GM18520 (cell line): ENCODE data around the gene HOXA6.

Experiments used
- ATAC-seq: cut with Tn5 transposase; IDR thresholded peaks from one replicate; pipeline ENCODE4 v1.9.1; 2021; ENCODE audit not compliant: unreplicated experiment

The HOXA6 gene

DNA sequence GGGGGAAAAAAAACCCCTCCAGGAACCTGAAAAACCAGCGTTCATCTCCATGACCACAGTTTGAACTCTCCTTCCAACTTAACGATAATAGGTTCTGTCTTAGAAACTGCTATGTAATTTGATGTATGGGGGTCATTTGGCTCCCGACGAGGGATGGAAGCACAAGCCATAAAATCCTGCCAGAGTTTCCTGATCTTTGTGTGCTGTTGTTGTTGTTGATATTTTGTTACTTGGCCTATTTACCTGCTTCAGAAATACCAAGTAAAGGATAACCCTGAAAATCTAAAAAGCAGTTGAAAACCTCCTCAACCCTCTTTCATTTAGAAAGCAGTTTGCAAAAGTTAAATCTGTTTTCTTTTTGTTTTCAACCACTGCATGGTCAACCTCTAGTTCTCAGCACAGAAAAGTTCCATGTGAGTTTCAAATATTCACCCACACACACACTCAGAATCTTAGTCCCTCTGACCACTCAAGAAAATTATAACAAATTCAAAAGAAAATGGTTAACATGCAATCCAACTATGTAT, 35.8 kb downstream of the HOXA6 start:
- no peak for ATAC-seq

DNA sequence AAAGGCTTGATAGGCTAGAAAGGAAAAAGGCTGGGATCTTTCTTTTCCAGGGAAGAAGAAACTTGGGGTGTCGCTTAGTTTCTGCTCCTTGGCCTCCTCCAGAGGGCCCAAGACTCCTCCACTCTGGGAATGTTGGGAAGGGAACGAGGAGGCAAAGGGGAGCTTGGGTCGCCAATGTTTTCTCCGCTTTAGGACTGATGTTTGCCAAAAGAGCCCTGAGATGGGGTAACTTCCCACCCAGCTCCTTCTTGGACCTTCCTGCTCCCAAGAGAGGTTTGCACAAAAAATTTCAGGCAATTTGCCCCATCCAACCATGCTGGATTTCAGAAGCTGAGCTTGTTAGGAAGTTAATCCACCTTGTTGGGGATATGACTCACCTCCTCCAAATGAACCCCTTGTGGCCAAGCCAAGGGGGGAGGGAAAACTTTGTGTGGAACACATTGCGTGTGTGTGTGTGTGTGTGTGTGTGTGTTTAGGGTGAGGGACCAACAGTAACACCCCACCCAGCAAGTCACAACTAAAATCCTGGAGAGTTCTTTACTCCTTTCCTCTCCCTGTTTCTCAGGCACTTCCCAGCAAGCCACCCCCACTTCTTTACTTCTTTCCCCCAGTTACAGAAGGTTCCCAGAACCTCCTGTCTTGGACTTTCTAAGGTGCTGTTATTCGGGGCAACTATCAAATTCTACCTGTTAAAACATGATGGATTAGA, 36.4 kb downstream of the HOXA6 start:
- no peak for ATAC-seq

DNA sequence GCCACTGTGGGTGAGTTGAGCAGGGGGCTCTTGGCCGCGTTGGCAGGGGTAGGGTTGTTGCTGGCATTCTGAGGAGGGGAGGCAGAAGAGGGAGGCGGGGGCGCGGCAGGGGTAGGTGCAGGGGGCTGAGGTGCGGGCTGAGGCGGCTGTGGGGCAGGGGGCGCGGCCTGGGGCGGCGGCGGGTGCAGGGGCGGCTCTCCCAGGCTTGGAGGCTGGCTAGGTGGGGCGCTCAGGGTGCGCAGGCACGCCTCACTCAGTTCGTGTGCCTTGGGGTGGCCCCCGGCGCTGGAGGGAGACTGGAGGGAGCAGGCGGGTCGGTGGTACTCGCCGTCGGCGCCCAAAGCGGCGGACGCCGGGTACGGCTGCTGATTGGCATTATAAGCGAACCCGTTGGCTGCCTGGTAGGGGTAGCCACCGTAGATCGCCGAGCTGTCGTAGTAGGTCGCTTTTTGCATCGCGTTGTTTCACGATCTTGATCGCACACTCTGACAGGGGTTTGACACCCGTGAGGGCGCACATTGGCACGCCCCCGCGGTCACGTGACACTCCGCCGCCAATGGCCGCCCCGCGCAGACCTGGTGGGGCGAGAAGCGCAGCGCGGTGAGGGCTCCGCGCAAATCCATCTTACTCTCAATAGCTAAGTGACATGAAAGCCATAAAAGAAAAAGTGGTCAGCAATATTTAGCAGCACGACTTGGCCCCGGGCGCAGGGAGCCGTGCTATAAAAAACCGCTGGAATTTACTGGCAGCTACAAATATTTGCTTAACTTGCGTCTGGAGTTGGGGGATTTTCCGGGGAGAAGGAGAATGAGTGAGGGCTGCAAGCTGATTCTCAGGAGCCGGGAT, 37.2 kb downstream of the HOXA6 start:
- no peak for ATAC-seq

DNA sequence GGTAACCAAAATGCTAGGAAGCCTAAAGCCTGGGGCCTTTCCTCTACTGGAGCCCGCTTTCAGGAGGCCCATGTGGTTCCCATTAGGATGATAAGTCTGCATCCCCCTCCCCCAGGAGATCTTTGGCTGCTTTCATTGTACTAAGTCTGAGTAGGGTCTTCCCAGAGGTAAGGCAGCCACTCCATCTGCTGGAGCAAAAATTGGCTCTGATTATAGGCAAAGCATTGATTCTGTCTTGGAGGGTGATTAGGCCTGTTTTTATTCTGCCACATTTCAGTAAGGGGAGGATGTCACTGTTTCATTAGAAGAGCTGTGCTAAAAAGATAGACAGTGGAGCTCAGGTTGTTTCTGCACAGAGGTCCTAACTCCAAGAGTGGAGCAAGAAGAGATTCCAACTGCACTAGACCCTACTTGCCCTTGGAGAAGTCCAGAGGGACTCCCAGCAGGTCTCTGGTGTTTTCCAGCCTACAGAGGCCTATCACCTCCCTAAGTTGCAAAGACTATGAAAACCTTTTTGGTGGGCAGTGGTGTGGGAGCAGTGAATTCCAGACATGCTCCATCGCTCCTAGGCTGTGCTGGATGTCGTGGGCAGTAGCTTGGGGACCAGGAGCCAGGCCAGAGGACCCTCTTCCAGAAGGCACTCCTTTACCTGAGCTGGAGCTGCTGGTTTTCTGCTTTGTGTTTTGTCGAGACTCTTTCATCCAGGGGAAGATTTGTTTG, 37.9 kb downstream of the HOXA6 start:
- no peak for ATAC-seq

DNA sequence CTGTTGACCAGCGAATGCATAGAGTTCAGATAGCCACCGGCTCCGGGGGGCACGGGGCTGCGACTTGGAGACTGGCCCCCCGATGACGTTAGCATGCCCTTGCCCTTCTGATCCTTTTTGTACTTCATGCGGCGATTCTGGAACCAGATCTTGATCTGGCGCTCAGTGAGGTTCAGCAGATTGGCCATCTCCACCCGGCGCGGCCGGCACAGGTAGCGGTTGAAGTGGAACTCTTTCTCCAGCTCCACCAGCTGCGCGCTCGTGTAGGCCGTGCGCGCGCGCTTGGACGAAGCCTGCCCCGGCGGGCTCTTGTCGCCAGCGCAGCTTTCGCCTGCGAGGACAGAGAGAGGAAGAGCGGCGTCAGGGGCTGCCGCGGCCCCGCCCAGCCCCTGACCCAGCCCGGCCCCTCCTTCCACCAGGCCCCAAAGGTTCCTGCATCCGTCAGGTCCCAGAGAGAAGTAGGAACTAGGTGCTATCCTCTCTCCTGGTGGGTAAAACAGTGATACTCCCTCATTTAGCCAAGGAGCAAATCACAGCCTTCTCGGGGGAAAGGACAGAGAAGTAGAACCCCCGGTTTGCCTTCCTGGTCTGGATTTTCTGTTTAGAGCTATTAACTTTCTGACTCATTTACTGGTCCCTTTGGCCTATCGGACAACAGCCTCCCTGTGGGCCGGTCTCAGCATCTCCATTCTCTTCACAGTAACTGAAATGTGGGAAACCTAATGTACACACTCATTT, 39.0 kb downstream of the HOXA6 start:
- ATAC-seq: no peak

DNA sequence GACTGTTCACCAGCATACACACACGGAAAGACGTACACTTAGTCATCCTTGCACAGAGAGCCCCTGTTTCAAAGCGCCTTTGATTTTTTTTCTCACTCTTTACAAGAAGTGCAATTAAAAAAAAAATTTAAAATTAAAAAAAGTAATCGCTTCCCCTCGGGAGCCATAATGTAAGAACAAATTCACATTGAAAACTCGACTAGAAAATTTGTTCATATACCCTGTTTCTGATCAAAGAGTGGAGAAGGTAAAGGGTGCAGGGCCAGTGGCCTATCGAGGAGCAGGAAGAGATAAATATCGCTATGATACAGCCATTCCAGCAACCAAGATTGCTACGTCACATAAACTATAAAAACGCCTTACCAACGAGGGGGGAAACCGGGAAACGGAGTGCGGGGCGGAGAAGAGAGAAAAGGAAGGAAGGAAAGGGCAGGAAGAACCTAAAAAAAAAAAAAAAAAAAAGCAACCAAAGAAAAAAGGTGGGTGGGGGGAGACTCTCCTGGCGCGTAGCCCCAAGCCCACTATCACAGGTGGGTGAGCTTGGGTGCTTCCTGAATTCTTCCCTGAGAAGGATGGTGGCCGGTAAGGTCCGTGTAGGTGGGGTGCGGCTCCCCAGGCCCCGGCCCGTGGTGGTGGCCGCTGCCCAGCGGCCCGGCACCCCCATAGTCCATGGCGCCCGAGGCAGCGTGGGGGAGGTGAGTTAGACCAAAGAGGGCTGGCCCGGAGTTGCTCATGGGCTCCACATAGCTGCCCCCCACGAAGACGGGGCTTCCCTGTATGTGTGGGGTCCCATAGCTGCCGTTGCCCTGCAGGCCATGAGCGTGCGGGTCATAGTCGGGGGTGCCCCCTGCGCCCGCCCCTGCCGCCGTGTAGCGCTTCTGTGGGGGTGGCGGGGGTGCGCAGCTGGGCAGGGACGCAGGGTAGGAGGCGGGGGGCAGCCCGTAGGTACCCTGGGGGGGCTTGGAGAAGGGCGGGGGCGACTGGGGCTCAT, 39.9 kb downstream of the HOXA6 start:
- ATAC-seq: no peak

DNA sequence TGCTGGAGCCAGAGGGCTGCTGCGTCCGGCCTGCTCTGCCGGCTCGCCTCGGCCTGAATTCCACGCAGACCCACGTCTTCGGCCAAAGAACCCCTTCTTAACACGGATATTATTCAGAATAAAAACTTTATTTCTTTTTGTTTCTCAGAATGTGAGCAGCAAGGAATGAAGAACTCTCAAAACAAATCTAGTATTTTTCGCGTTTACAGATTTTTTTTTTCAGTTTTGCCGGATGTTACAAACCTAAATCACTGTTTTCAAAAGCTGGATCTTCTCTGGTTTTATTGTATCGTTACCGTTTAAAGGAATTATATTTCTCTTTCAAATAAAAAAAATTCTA, 40.7 kb downstream of the HOXA6 start:
- ATAC-seq: no peak

DNA sequence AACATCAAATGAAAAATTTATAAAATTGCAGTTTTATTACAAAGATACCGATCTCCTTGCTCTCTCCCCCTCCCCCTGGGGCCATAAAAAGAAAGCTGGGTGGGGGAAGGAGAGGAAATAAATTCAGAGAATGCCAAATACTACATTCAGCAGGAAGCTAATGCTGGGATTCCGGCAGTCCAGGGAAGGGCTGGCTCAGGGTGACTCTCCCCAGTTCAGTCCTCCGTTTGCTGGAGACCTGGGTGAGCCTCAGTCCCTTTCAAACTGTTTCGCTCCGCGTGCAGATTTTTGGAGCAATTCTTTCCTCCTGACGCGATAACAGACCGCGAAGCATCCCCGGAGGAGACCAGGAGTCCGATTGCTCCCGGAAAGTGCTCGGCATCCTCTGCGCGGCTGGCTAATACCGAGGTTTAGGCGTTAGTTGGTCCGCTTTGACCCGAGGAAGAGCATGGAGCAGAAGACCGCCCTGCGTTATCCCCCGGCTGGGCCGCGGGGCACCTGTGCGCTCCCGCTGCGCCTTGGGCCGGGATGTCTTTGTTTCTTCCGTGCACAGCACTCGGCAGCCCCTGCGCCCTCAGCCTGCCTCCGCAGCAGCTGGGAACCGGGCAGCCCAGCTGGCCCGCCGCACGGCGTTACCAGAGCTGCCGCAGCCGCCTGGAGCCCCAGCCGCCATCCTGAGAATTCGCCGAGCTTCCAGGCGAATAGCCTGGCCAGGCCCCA, 41.2 kb downstream of the HOXA6 start:
- ATAC-seq: no peak

DNA sequence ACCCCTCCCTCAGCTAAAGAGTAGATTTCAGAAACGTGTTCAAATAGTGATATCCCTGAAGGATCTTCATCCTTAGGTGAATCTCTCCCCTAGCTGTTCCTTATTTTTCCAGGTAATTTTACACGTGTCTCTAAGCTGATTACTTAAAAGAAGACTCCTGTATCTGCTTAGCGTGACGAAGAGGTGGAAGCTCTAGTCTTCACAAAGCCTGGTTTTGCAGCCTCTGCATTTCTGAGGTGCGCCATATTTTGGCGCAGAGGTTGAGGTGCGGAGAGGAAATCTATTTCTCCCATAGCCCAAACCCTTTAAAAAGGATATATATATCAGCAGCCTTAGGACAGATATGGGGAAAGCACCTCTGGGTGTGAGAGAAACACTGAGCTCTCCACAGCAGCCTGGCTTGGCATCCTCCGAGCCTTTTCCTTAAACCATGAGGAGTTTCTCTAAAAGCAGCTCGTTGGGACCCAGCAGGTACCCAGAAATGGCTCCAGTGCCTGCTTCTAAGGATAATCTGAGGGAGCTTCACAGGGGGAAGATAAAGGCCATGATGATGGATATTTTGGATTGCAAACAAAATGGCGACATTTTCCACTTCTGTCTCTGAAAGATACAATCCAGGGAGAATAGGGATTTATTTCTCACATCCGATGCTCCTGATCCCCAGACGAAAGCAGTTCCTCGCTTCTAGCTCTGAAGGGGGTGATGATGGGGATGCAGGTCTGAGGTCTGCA, 42.1 kb downstream of the HOXA6 start:
- no peak for ATAC-seq

DNA sequence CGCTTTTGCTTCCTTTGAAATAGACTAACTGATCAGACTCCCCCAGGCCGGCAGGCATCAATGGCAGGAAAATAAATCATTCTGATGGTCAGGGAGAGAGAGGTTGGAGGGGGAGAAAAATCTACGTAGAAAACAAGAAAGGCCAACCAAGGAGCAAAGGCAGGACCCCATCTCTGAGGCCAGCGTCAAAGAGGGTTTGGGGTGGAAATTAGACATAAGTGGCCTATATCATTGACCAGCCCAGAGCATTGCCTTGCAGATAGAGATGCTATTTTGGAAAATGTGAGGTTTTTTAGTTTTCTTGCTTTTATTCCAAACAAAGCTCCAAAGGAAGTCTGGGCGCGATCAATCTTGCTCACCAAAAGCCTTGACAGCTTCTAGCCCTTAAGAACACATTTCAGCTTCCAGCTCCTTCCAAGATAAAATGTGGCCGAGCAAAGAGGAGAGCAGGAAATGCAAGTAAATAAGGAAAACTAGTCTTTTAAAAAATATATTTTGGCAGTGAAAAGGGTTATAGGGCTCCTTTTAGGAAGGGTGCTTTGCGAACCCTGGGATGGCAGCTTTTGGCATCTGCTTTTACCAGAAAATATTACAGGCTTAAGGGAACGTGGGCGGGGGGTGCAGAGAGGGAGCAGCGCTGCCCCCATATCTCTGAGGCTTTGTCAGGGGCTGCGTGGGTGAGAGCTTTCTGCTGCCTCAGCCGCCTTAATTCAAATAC, 43.1 kb downstream of the HOXA6 start:
- ATAC-seq: no peak

DNA sequence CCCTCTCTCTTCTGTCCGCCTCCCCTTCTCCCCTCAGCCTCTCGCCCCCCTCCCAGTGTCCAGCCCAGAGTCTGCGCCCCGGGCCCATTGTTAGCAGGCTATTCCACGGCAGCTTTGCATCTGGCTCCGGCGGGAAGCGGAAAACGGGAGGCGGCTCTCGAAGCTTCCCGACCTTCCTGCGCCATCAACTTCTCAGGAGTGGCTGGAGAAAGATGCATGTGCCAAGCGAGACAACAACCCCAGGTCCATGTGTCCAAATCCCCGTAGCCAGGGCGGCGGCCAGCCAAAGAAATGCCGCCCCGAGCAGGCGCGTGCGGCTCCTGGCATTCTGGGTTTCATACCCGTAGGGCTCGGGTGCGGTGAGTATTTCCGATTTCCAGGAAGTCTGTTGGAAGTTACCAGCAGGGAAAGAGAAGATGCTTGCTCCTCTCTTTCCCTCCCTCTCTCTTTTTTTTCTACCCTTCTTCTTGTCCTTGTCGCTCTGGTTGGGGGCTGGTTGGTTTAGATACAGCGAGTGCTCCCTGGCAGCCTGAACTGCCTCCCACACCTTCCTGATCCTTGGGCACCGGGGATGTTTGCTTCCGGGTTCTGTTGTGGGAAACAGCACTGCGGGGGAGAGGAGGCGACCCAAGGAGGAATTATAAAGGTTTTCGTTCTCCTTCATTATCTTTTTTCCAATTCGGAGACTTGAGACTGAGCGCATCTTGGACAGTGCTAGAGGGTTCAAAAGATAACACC, 43.9 kb downstream of the HOXA6 start:
- no peak for ATAC-seq

DNA sequence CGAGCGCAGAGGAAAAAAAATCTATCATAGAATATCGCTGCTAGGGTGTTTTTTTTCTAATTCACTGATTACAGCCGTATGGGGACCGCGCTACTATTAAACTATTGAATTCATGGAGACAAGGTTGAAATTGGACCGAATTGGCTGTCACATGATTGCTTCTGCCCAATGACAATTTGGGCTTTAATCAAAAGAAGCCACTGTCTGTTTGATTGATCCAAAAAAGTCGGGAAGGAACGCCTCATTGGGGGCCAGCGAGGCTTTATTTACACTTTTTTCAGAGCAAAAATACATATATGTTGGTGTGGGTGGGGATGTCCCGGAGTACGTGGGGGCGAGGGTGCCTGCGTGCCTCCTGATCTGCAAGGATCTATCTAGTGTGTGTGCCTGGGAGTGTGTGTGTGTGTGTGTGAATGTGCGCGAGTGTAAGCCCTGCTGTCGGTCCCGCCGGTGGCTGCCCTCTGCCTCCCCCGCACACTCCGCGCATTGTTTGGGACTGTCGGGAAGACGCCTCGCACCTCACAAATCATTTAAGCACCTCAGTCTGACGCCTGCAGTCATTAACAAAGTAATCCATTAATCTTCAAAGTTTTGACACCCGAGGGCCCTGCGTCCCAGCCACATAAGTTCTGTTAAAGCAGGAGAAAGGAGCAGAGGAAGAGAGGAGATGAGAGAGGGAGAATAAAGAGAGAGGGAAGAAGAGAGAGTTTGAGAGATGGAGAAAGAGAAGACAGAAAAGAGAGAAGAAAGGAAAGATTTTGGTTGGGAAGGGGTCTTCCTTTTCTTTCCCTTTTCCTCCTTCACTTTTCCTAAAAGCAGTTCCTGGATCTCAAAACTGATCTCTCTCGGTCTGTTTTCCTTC, 44.8 kb downstream of the HOXA6 start, which contains the start of gene HOXA2:
HOXA2 (minus strand) TSS at position 103 of the 862 bp plus-strand sequence. CDS start 183 bp downstream, outside the sequence.
- ATAC-seq: no peak

DNA sequence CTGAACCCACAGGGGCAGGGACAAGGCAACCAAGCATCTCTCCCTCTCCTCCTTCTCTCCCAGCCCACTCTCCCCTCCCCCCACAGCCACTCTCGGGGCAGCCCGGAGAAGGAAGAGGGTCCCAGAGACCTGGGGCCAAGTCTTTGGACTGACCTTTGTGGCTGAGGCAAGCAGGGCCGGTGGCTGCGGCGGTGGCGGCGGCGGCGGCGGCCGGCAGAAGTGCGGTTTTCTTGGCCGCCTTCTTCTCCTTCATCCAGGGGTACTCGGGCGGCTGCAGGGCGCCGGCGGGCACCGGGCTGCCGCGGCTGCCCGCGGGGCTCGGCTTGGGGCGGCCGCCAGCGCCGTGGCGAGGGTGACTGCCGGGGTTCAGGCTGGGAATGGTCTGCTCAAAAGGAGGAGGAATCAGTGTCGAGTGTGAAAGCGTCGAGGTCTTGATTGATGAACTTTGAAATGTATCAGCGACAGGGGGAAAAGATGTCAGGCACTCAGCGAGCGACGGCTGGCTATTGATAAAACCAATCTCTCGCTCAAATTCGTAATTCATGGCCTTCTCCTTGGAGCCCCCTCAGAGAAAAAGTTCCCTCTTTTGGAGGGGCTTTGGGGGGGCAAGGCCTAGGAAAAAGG, 45.5 kb downstream of the HOXA6 start:
- ATAC-seq: no peak

DNA sequence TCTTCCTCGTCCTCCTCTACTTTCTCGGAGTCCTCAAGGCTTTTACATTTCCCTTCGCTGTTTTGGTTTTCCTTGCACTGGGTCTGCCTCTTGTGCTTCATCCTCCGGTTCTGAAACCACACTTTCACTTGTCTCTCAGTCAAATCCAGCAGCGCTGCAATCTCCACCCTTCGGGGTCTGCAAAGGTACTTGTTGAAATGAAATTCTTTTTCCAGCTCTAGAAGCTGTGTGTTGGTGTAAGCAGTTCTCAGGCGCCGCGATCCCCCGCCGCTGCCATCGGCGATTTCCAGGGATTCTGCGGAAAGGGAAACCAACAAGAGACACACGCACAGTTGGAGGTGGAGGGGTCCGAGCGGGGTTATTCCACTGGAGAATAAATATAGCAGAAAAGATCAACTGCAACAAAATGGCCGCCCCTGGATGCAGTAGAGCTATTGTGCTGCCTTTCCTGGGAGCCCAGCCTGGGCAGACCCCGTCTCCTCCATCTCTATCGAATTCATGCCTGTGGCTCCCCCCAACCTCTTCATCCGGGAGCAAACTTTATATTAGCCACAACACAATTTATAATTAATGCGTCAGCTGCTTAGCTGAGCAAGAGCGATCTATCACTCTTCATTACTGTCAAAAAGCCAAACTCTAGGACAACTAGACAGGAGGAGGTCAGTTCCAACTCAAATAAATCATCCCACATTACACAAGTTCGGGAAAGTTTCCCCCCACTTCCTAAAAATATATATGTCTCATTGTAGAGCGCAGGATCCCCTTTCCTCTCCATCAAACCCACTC, 46.2 kb downstream of the HOXA6 start:
- no peak for ATAC-seq

DNA sequence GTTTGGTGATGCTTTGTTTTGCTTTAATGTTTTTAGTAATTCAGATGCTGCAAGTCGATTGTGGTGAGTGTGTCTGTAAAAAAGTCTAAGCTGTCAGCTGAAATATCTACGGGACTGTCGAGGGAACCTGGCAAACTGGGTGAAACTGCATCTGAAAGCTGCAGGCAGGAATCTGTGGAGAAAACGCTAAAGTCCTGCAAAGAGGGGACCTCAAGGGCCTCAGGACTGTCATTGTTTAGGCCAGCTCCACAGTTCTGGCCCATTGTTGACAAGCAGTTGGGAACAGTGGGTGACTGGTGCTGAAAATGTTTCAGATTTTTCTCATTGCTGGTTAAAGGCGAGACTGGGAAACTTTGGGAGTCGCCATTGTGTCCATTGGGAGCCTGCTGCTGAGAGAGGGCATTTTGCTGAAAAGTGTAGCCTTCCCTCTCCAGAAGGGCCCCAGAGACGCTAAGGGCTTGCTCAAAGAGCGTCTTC, 46.8 kb downstream of the HOXA6 start:
- ATAC-seq: no peak
